GM18868 (cell line): ENCODE measurements around the gene DPP3.

ENCODE experiments used
- ATAC-seq: cut with Tn5 transposase; IDR thresholded peaks from one replicate; pipeline ENCODE4 v1.9.1; 2021; ENCODE audit warnings: mild to moderate bottlenecking, moderate library complexity; ENCODE audit not compliant: unreplicated experiment

The DPP3 gene

DNA sequence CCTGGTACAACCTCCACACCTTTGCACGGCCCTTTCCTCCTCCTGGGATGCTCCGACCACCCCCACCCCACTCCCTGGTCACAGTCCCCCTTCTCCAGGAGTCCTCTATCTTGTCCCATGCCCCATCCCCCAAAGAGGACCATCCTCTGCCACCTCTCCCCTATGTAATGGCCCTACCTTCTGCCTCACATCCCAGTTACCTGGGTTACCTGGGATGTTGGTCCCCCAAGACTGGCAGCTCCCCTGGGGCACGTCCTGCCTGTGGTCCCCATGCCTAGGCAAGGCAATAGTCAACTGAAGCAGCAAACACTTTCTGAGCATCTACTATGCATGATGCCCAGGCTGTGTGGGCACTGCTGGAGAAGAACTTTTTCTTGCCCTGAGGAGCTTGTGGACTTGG is 75.2 kb downstream of the DPP3 start:
- ATAC-seq = no peak

GRCh38 chr11:66556086-66556485 is 75.9 kb downstream of the DPP3 start:
- no peak for ATAC-seq

- ATAC-seq = no peak
Measured at GRCh38 chr11:66557733-66558326, 77.6 kb downstream of the DPP3 start.
